ENCODE data around the gene TOR1A.
"Not testable (repeated sequence)": the region's sequence is repeated elsewhere in the genome, so short reads cannot be mapped to it uniquely, and the experiment has no call there.

The TOR1A gene

GRCh38 chr9:129816501-129817435, 7.2 kb downstream of the TOR1A start:
- no peak for DNase-seq

GRCh38 chr9:129815278-129815677, 8.7 kb downstream of the TOR1A start:
- no peak for DNase-seq

GRCh38 chr9:129814432-129815223, 9.3 kb downstream of the TOR1A start:
- DNase-seq = no peak

GRCh38 chr9:129813661-129814060, 10.3 kb downstream of the TOR1A start:
- DNase-seq = no peak

- DNase-seq = no peak
Measured at GRCh38 chr9:129812385-129812784, 11.6 kb downstream of the TOR1A start.

- no peak for DNase-seq
Measured at GRCh38 chr9:129811967-129812363, 12.0 kb downstream of the TOR1A start.

- DNase-seq = no peak
Measured at GRCh38 chr9:129810788-129811187, 13.1 kb downstream of the TOR1A start.

GRCh38 chr9:129810116-129810515, 13.8 kb downstream of the TOR1A start:
- DNase-seq = no peak

GRCh38 chr9:129809346-129809745, 14.6 kb downstream of the TOR1A start:
- no peak for DNase-seq

GRCh38 chr9:129806061-129806460, 17.9 kb downstream of the TOR1A start:
- DNase-seq = no peak

- no peak for DNase-seq
Measured at GRCh38 chr9:129803676-129804060, 20.3 kb downstream of the TOR1A start.

- DNase-seq = peak; percentile 91
Measured at GRCh38 chr9:129802833-129803675, 20.9 kb downstream of the TOR1A start, which contains the start of gene TOR1B. Gene TOR1B, plus strand, starts transcription at chr9:129803184. Its CDS starts 29 bp downstream, at chr9:129803213.

- DNase-seq = no peak
Measured at GRCh38 chr9:129801504-129801903, 22.4 kb downstream of the TOR1A start.

- DNase-seq = no peak
Measured at GRCh38 chr9:129798973-129799372, 25.0 kb downstream of the TOR1A start.

- DNase-seq = not testable (repeated sequence)
Measured at GRCh38 chr9:129796029-129796428, 27.9 kb downstream of the TOR1A start.

GRCh38 chr9:129794549-129794948, 29.4 kb downstream of the TOR1A start:
- no peak for DNase-seq

GRCh38 chr9:129786481-129786880, 37.5 kb downstream of the TOR1A start:
- no peak for DNase-seq

GRCh38 chr9:129785866-129786265, 38.1 kb downstream of the TOR1A start:
- DNase-seq = no peak

GRCh38 chr9:129784970-129785369, 39.0 kb downstream of the TOR1A start:
- not testable (repeated sequence) for DNase-seq

GRCh38 chr9:129783516-129784361, 40.2 kb downstream of the TOR1A start:
- peak; percentile 62 for DNase-seq

GRCh38 chr9:129781981-129782380, 42.0 kb downstream of the TOR1A start:
- DNase-seq = no peak

GRCh38 chr9:129781131-129781530, 42.8 kb downstream of the TOR1A start:
- no peak for DNase-seq
